ENCODE data around the gene MKKS. TPM values are rescaled to one million over a fixed set of nuclear protein-coding genes. Genes with fewer than 3 reads are reported as not detected.
A peak's percentile ranks its signal among the peaks of the same experiment; 100 is the strongest.

MKKS gene
- total and polyA plus RNA-seq, 2 of the 13 experiments (the other 11 are each of a cell fraction or from before 2014, with no cell fraction given), result 26.7 to 34.5 TPM

DNA sequence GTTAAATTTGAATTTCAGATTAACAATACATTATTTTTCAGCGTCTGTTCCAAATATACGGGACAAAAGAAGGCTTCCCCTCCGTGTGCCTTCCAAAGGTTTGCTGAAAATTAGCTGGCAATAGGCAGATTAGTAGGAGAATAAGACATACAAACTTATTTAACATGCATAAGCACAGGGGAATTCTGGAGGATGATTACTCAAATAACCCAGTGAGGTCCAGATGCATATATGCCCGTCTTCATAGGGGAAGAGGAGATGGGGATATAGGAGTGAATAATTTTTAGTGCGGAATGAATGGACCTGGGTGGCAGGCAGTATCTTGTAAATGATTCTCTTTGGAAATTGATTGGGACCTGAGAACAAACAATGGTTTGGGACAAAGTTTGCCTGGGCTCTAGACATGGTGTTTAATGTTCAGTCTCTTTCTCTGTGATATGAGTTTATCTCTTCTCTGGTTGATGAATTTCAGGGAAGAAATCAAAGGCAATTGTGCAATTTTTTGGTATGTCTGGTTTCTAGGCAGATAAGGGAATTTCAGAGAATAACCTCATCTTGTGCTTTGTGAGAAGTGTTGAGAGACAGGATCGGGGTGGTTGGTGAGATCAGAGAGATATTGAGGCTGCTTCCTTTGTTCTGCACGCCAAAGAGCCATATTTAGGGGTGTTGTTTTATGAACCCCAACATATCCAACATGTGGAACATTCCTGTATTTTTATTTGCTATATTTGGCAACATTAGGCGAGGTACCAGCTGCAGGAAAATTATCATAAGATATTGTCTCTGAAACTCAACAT is 63.7 kb downstream of the MKKS start (continued):
- TF ChIP-seq, protein P1, sequence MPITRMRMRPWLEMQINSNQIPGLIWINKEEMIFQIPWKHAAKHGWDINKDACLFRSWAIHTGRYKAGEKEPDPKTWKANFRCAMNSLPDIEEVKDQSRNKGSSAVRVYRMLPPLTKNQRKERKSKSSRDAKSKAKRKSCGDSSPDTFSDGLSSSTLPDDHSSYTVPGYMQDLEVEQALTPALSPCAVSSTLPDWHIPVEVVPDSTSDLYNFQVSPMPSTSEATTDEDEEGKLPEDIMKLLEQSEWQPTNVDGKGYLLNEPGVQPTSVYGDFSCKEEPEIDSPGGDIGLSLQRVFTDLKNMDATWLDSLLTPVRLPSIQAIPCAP (CRISPR knock-in tag; IDR thresholded peaks at IDR 0.05; ENCODE audit: low read depth), result no peak
- TF ChIP-seq HDAC1 (CRISPR knock-in tag; IDR thresholded peaks at IDR 0.05) (peak; percentile 82), TCF12 (IDR thresholded peaks at IDR 0.05) (no peak), TCF12 (CRISPR knock-in tag; IDR thresholded peaks at IDR 0.05) (peak; percentile 79; the same call in 1 of the 2 replicates), ZNF282 (IDR thresholded peaks at IDR 0.05; ENCODE audit: partially characterized antibody) (no peak), ZNF367 (CRISPR knock-in tag; IDR thresholded peaks at IDR 0.05; ENCODE audit: borderline replicate concordance) (no peak), ZNF34 (CRISPR knock-in tag; IDR thresholded peaks at IDR 0.05; ENCODE audit: borderline replicate concordance) (no peak), SP140L (CRISPR knock-in tag; IDR thresholded peaks at IDR 0.05; ENCODE audit: borderline replicate concordance) (0 out of 2 replicates have a peak, but pooled peaks have one; percentile 67), MED8 (CRISPR knock-in tag; IDR thresholded peaks at IDR 0.05; ENCODE audit: insufficient replicate concordance) (peak; percentile 80), SRF (IDR thresholded peaks at IDR 0.05; ENCODE audit: low read depth, low read length) (peak; percentile 79), ADNP (CRISPR knock-in tag; IDR thresholded peaks at IDR 0.05) (no peak), TSC22D2 (CRISPR knock-in tag; IDR thresholded peaks at IDR 0.05; ENCODE audit: borderline replicate concordance) (0 out of 2 replicates have a peak, but pooled peaks have one; percentile 41), ZNF629 (CRISPR knock-in tag; conservative IDR thresholded peaks at IDR 0.05) (no peak; the same call in none of the 2 replicates), KLF6 (CRISPR knock-in tag; IDR thresholded peaks at IDR 0.05) (peak; percentile 50; the same call in 1 of the 2 replicates), ZNF652 (CRISPR knock-in tag; IDR thresholded peaks at IDR 0.05; ENCODE audit: borderline replicate concordance, low read depth) (peak; percentile 84), KDM1A (CRISPR knock-in tag; IDR thresholded peaks at IDR 0.05) (peak; percentile 73; the same call in 1 of the 2 replicates), TBL1XR1 (IDR thresholded peaks at IDR 0.05; ENCODE audit: borderline replicate concordance, low read length, partially characterized antibody) (peak; percentile 77)
- TF ChIP-seq, protein P2, sequence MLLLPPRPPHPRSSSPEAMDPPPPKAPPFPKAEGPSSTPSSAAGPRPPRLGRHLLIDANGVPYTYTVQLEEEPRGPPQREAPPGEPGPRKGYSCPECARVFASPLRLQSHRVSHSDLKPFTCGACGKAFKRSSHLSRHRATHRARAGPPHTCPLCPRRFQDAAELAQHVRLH (CRISPR knock-in tag; IDR thresholded peaks at IDR 0.05; ENCODE audit: borderline replicate concordance, low read depth), result peak; percentile 53; the same call in 1 of the 2 replicates
- TF ChIP-seq, protein P3, sequence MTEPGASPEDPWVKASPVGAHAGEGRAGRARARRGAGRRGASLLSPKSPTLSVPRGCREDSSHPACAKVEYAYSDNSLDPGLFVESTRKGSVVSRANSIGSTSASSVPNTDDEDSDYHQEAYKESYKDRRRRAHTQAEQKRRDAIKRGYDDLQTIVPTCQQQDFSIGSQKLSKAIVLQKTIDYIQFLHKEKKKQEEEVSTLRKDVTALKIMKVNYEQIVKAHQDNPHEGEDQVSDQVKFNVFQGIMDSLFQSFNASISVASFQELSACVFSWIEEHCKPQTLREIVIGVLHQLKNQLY (CRISPR knock-in tag; IDR thresholded peaks at IDR 0.05), result peak; percentile 73; the same call in 1 of the 2 replicates
- TF ChIP-seq, protein P4, sequence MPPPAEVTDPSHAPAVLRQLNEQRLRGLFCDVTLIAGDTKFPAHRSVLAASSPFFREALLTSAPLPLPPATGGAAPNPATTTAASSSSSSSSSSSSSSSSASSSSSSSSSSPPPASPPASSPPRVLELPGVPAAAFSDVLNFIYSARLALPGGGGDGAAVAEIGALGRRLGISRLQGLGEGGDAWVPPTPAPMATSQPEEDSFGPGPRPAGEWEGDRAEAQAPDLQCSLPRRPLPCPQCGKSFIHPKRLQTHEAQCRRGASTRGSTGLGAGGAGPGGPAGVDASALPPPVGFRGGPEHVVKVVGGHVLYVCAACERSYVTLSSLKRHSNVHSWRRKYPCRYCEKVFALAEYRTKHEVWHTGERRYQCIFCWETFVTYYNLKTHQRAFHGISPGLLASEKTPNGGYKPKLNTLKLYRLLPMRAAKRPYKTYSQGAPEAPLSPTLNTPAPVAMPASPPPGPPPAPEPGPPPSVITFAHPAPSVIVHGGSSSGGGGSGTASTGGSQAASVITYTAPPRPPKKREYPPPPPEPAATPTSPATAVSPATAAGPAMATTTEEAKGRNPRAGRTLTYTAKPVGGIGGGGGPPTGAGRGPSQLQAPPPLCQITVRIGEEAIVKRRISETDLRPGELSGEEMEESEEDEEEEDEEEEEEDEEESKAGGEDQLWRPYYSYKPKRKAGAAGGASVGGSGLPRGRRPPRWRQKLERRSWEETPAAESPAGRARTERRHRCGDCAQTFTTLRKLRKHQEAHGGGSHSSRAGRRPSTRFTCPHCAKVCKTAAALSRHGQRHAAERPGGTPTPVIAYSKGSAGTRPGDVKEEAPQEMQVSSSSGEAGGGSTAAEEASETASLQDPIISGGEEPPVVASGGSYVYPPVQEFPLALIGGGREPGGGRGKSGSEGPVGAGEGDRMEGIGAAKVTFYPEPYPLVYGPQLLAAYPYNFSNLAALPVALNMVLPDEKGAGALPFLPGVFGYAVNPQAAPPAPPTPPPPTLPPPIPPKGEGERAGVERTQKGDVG (CRISPR knock-in tag; IDR thresholded peaks at IDR 0.05; ENCODE audit: borderline replicate concordance), result no peak
- TF ChIP-seq, protein P5, sequence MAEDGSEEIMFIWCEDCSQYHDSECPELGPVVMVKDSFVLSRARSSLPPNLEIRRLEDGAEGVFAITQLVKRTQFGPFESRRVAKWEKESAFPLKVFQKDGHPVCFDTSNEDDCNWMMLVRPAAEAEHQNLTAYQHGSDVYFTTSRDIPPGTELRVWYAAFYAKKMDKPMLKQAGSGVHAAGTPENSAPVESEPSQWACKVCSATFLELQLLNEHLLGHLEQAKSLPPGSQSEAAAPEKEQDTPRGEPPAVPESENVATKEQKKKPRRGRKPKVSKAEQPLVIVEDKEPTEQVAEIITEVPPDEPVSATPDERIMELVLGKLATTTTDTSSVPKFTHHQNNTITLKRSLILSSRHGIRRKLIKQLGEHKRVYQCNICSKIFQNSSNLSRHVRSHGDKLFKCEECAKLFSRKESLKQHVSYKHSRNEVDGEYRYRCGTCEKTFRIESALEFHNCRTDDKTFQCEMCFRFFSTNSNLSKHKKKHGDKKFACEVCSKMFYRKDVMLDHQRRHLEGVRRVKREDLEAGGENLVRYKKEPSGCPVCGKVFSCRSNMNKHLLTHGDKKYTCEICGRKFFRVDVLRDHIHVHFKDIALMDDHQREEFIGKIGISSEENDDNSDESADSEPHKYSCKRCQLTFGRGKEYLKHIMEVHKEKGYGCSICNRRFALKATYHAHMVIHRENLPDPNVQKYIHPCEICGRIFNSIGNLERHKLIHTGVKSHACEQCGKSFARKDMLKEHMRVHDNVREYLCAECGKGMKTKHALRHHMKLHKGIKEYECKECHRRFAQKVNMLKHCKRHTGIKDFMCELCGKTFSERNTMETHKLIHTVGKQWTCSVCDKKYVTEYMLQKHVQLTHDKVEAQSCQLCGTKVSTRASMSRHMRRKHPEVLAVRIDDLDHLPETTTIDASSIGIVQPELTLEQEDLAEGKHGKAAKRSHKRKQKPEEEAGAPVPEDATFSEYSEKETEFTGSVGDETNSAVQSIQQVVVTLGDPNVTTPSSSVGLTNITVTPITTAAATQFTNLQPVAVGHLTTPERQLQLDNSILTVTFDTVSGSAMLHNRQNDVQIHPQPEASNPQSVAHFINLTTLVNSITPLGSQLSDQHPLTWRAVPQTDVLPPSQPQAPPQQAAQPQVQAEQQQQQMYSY (CRISPR knock-in tag; IDR thresholded peaks at IDR 0.05), result peak; percentile 37; the same call in 1 of the 2 replicates

Data from HepG2 (cell line).